Measurements from ENCODE around the gene SAFB. TPM values are rescaled to one million over a fixed set of nuclear protein-coding genes. Genes with fewer than 3 reads are reported as not detected.

The SAFB gene
- total and polyA plus RNA-seq, 2 of the 13 experiments (the other 11 are each of a cell fraction or from before 2014, with no cell fraction given), result 21.0 to 28.4 TPM

- TF ChIP-seq POLR2AphosphoS5 (IDR thresholded peaks at IDR 0.05; ENCODE audit: low read depth, low read length), result no peak
- TF ChIP-seq KDM4B (CRISPR knock-in tag; IDR thresholded peaks at IDR 0.05), result no peak
These were observed 22.1 kb upstream of the SAFB start (continued) for GRCh38 chr19:5600797-5601196.

- H3K79me2 ChIP-seq (ENCODE audit: insufficient read depth, low read length), result peaks cover 13% of the 10 kb centered on the region
- TF ChIP-seq CREBL2 (CRISPR knock-in tag; IDR thresholded peaks at IDR 0.05; ENCODE audit: borderline replicate concordance) (no peak), POLR2AphosphoS2 (IDR thresholded peaks at IDR 0.05; ENCODE audit: low read depth, low read length) (0 out of 2 replicates have a peak, but pooled peaks have one; percentile 67)
- H3K4me3 ChIP-seq (replicated peaks in 1 of 3; ENCODE audit: insufficient read depth in 1 of 3, low read depth in 2 of 3, low read length in 3 of 3), result no peak overlapping the region
- in situ Hi-C loops (cut with HindIII; ENCODE audit: extremely low pct_ligation_motif_present, low pct_unique_long_range_greater_than_20kb) (no loop called here), intact Hi-C loops (cut with micrococcal nuclease; ENCODE audit: unreplicated experiment) (no loop called here)
- peaks cover 15% of the 10 kb centered on the region for H3K4me1 ChIP-seq (ENCODE audit: insufficient read depth, low read length)
- H3K36me3 ChIP-seq (replicated peaks in 1 of 2; ENCODE audit: control insufficient read depth in 1 of 2, insufficient read depth in 2 of 2, low read length in 2 of 2), result peaks cover 42 to 86% of the 10 kb centered on the region in 2 experiments
- no peaks in the 10 kb centered on the region for H4K20me1 ChIP-seq (ENCODE audit: insufficient read depth, low read length)
- DNase-seq (ENCODE audit: low spot score), result no peak
- no peaks in the 10 kb centered on the region for H3K27me3 ChIP-seq (ENCODE audit: control insufficient read depth in 1 of 2, insufficient read depth in 2 of 2, low read length in 2 of 2)
- BruUV-seq (replicated peaks), result TSS peak; percentile 7
- no peak overlapping the region for H2AFZ ChIP-seq (ENCODE audit: low read length)
- no peak overlapping the region for H3K4me2 ChIP-seq (ENCODE audit: low read depth, low read length)
- POLR2A ChIA-PET, result no interaction called here
- H3K9ac ChIP-seq (ENCODE audit: insufficient read depth, low read depth, low read length), result no peak overlapping the region
- no peak for FAIRE-seq
- WGBS (ENCODE audit: low lambda C conversion rate), result 95% methylated on average over 5 of the region's 5 CpGs
- CTCF ChIA-PET (ENCODE audit: low intra/inter-chr PET ratio, low total read pairs), result no interaction called here
- no peak overlapping the region for H3K27ac ChIP-seq (ENCODE audit: extremely low read length, insufficient read depth, low read length)
- no peaks in the 10 kb centered on the region for H3K9me3 ChIP-seq (ENCODE audit: low read length)
- ATAC-seq, result no peak
These were observed 19.3 kb upstream of the SAFB start for GRCh38 chr19:5603626-5604025.

GRCh38 chr19:5605362-5605761, 17.5 kb upstream of the SAFB start:
- Histone ChIP-seq H3K9me3 (ENCODE audit: low read length) (no peaks in the 10 kb centered on the region), H4K20me1 (ENCODE audit: insufficient read depth, low read length) (no peaks in the 10 kb centered on the region), H3K36me3 (replicated peaks in 1 of 2; ENCODE audit: control insufficient read depth in 1 of 2, insufficient read depth in 2 of 2, low read length in 2 of 2) (peaks cover 40 to 80% of the 10 kb centered on the region in 2 experiments), H3K27ac (ENCODE audit: extremely low read length, insufficient read depth, low read length) (no peak overlapping the region), H3K9ac (ENCODE audit: insufficient read depth, low read depth, low read length) (no peak overlapping the region), H3K27me3 (ENCODE audit: control insufficient read depth in 1 of 2, insufficient read depth in 2 of 2, low read length in 2 of 2) (no peaks in the 10 kb centered on the region), H2AFZ (ENCODE audit: low read length) (no peak overlapping the region), H3K4me3 (replicated peaks in 1 of 3; ENCODE audit: insufficient read depth in 1 of 3, low read depth in 2 of 3, low read length in 3 of 3) (no peak overlapping the region), H3K4me1 (ENCODE audit: insufficient read depth, low read length) (peaks cover 27% of the 10 kb centered on the region), H3K79me2 (ENCODE audit: insufficient read depth, low read length) (peaks cover 13% of the 10 kb centered on the region), H3K4me2 (ENCODE audit: low read depth, low read length) (no peak overlapping the region)
- no peak for FAIRE-seq
- ChIA-PET POLR2A (interaction anchor here (1.2 kb wide), 1 partner anchor 17 kb away, joined by 3 read pairs; the partner anchor contains the start of genes SAFB and SAFB2), CTCF (ENCODE audit: low intra/inter-chr PET ratio, low total read pairs) (no interaction called here)
- no peak for DNase-seq (ENCODE audit: low spot score)
- ATAC-seq, result no peak
- in situ Hi-C loops (cut with HindIII; ENCODE audit: extremely low pct_ligation_motif_present, low pct_unique_long_range_greater_than_20kb), result no loop called here
- WGBS (ENCODE audit: low lambda C conversion rate), result 100% methylated on average over 3 of the region's 3 CpGs
- BruUV-seq (replicated peaks), result no TSS peak
- intact Hi-C loops (cut with micrococcal nuclease; ENCODE audit: unreplicated experiment), result no loop called here
- TF ChIP-seq ZBED4 (CRISPR knock-in tag; IDR thresholded peaks at IDR 0.05; ENCODE audit: borderline replicate concordance), result no peak
- TF ChIP-seq ZKSCAN8 (CRISPR knock-in tag; IDR thresholded peaks at IDR 0.05; ENCODE audit: borderline replicate concordance), result no peak
- no peak for TF ChIP-seq KLF9 (CRISPR knock-in tag; IDR thresholded peaks at IDR 0.05; ENCODE audit: low read depth)
- TF ChIP-seq POGK (CRISPR knock-in tag; conservative IDR thresholded peaks at IDR 0.05), result no peak
- no peak for TF ChIP-seq ZNF234 (CRISPR knock-in tag; conservative IDR thresholded peaks at IDR 0.05)
